Progenitor cell of endocrine pancreas (in vitro differentiated cells): Measurements from ENCODE around the gene CD248. TPM values are rescaled to one million over a fixed set of nuclear protein-coding genes. Genes with fewer than 3 reads are reported as not detected.

Experiments
- DNase-seq: peaks from one replicate; pipeline ENCODE4 v3.0.0; 2021; ENCODE audit warnings: low spot score; ENCODE audit not compliant: unreplicated experiment
- H3K27ac Mint-ChIP-seq: 2 replicates; pipeline ENCODE4 v1.8.0; 2021; ENCODE audit warnings: mild to moderate bottlenecking, moderate library complexity, mixed read lengths
- H3K27me3 Mint-ChIP-seq: 2 replicates; pipeline ENCODE4 v1.8.0; 2021; ENCODE audit warnings: mixed read lengths
- H3K36me3 Mint-ChIP-seq: 2 replicates; pipeline ENCODE4 v1.8.0; 2022; ENCODE audit warnings: mixed read lengths; ENCODE audit not compliant: insufficient read depth
- H3K4me1 Mint-ChIP-seq: 2 replicates; pipeline ENCODE4 v1.8.0; 2021; ENCODE audit warnings: low read depth, mixed read lengths
- H3K4me3 Mint-ChIP-seq: 2 replicates; pipeline ENCODE4 v1.8.0; 2021; ENCODE audit warnings: low read depth, mild to moderate bottlenecking, moderate library complexity, mixed read lengths
- H3K9me3 Mint-ChIP-seq: 2 replicates; pipeline ENCODE4 v1.8.0; 2021; ENCODE audit warnings: low read depth, mixed read lengths
- total RNA-seq: library from RNA; stranded (reverse); gene quantifications from 2 replicates; pipeline ENCODE4 v1.2.1, GENCODE V29; 2021
- TF ChIP-seq, protein P1 (sequence below): fragments of 200-600 bp; sonication (generic); IDR thresholded peaks from one replicate; pipeline ENCODE4 v1.5.0; 2021; ENCODE audit warnings: antibody characterized with exemption, mild to moderate bottlenecking; ENCODE audit not compliant: unreplicated experiment

Gene CD248
- total RNA-seq, 1 donor from 2014 or later, result 0.22 TPM

DNA sequence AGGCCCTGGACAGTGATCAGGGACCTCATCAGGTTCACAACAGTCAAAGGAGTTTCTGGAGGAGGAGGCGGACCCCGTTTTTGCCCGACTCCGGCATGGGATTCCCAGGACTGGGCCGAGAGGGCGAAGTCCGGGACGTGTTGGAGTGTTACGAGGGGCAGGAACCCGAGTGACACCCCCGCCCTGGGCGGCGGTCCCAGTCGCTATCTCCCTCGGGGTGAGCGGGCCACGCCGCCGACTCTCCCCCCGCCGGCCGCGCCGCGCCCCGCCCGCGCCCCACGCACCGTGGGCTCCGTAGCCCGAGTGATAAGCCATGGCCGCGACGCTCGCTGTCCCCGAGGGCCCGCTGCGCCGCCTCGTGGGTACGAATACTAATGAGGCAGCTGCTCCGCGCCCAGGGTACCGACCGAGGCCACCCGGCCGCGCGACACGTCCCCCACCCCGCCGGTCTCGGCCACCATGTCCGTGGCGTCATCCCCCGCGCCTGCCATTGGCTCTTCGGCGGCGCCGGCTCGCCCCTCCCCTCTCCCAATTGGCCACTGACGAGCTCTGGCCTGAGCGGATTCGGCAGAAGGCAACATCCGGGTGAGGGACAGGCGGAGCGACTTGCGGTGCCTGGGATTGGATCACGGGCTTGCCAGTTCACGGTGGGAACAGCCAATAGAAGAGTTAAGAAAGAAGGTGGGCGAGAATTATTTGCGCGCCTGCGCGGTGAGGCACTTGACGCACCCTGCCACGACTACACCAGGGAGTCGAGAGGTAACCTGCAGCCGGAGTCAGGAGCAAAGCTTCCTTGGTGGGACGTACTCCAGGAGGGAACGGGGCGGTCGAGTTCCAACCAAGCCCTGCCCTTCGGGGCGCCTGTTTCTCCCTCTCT is 27.9 kb downstream of the CD248 start, which contains the start of gene YIF1A:
YIF1A (minus strand) TSS at position 473 of the 877 bp plus-strand sequence; CDS start at position 315, 158 bp downstream.
- TF ChIP-seq, protein P1, sequence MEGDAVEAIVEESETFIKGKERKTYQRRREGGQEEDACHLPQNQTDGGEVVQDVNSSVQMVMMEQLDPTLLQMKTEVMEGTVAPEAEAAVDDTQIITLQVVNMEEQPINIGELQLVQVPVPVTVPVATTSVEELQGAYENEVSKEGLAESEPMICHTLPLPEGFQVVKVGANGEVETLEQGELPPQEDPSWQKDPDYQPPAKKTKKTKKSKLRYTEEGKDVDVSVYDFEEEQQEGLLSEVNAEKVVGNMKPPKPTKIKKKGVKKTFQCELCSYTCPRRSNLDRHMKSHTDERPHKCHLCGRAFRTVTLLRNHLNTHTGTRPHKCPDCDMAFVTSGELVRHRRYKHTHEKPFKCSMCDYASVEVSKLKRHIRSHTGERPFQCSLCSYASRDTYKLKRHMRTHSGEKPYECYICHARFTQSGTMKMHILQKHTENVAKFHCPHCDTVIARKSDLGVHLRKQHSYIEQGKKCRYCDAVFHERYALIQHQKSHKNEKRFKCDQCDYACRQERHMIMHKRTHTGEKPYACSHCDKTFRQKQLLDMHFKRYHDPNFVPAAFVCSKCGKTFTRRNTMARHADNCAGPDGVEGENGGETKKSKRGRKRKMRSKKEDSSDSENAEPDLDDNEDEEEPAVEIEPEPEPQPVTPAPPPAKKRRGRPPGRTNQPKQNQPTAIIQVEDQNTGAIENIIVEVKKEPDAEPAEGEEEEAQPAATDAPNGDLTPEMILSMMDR, result peak; percentile 35
- H3K4me1 Mint-ChIP-seq, result peaks cover 20% of the 10 kb centered on the region
- H3K4me3 Mint-ChIP-seq, result peak within 1 kb of the TSS; percentile 86
- H3K27ac Mint-ChIP-seq, result peak within 1 kb of the TSS; percentile 97
- no peaks in the 10 kb centered on the region for H3K9me3 Mint-ChIP-seq
- peaks cover 22% of the 10 kb centered on the region for H3K27me3 Mint-ChIP-seq
- DNase-seq, result peak; percentile 96
- no peaks in the 10 kb centered on the region for H3K36me3 Mint-ChIP-seq

DNA sequence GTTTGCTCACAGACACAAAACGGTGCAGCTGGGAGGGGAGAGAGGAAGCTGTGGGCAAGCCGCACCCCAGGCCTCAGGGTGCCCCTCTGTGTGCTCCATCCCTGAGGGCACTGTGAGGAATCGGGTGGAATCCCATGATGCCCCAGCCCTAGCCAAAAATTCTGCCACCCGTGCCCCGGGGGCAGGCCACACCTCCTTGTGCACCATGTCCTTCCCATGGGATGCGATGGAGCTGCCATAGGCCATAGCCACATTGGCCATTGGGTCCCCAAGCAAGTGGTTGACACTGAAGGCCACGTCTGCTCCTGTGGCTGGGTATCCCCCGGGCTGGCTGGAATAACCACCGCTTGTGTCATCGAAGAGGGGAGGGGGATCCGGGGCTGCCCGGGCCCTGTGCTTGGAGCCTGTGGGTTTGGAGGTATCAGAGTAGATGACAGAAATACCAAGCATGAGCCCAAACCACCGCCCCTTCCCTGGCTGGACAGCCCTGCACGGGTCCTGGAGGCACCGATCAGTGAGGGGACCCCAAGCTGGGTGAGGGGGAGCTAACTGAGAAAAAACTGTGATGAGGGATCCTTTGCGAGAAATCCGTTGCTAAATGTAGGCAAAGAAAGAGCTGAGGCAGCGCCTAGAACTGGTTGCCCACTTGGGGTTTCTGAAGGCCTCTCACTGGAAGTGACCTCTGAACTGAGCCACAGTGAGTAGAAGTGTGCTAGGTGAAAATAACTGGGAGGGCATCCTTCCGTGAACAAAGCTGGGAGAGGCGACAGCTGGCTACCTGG is 28.8 kb downstream of the CD248 start:
- Mint-ChIP-seq H3K27me3 (peaks cover 15% of the 10 kb centered on the region), H3K27ac (peak overlapping the region; percentile 87), H3K4me1 (peaks cover 20% of the 10 kb centered on the region), H3K36me3 (no peaks in the 10 kb centered on the region), H3K4me3 (peak overlapping the region; percentile 86), H3K9me3 (no peaks in the 10 kb centered on the region)
- DNase-seq, result no peak
- TF ChIP-seq, protein P1, result no peak

DNA sequence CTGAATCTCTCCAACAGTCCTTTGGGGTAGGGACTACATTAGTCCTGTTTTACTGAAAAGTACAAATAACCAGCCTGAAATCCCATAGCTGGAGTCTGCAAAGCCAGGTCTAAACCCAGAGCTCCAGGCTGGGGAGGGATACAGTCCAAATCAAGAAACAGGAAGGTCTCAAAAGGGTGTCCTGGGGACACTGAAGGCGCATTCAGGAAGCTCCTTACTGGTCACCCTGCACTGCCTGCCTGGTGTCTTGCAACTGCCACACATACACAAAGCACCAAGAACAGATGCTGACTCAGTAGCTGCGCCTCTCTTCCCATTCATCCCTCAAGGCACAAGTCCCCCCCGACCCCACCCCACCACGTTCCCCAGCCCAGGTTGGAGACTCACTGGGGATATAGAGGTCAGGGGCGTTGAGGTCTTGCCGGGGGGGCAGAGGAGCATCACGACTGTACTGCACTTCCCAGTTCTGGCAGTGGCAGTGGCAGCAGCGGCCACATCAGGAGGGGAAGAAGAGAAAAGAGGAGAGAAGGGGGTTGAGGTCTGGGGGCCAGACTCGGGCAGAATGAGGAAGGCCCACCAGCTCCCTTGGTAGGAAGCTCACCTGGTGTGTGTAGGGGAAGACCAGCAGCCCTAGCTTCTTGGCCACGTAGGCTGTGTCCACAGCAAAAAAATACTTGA is 29.5 kb downstream of the CD248 start:
- Mint-ChIP-seq H3K27me3 (peaks cover 9% of the 10 kb centered on the region), H3K4me1 (peaks cover 20% of the 10 kb centered on the region), H3K4me3 (peak overlapping the region; percentile 58), H3K27ac (no peak overlapping the region), H3K36me3 (no peaks in the 10 kb centered on the region), H3K9me3 (no peaks in the 10 kb centered on the region)
- TF ChIP-seq, protein P1, result no peak
- DNase-seq, result no peak

DNA sequence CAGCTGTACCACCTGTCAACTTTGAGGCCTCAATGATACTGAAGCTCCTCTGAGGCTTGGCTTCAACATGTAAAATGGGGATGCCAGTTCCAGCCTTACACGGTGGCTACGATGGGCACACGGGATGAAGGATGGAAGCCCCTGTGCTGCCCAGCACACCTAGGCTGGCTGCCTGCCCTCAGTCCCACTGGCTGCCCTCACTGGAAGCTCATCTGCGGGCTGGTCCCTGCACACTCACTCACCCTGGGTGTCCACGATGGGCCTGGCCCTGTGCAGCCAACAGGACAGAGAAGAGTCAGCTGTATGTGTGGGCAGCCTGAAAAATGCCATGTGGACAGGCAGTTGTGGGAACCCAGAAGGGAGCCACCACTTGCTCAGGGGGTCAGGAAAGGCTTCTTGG is 30.1 kb downstream of the CD248 start:
- Mint-ChIP-seq H3K27me3 (peaks cover 8% of the 10 kb centered on the region), H3K9me3 (no peaks in the 10 kb centered on the region), H3K4me1 (peaks cover 20% of the 10 kb centered on the region), H3K27ac (no peak overlapping the region), H3K4me3 (peak overlapping the region; percentile 40), H3K36me3 (no peaks in the 10 kb centered on the region)
- no peak for DNase-seq
- TF ChIP-seq, protein P1, result no peak
